Loucy (cell line): ENCODE data around the gene SERPINB1.

Experiments
- EZH2phosphoT487 ChIP-seq: fragments of 200-600 bp; IDR thresholded peaks from 2 replicates; pipeline ENCODE4 v1.6.1; 2018; ENCODE audit warnings: antibody characterized with exemption, mild to moderate bottlenecking, moderate library complexity, borderline replicate concordance
- TF ChIP-seq, protein P1 (sequence below): fragments of 200-600 bp; sonication (generic); conservative IDR thresholded peaks from 2 replicates; pipeline ENCODE4 v1.5.1; 2014; ENCODE audit warnings: mild to moderate bottlenecking, antibody characterized with exemption, low read length

DNA sequence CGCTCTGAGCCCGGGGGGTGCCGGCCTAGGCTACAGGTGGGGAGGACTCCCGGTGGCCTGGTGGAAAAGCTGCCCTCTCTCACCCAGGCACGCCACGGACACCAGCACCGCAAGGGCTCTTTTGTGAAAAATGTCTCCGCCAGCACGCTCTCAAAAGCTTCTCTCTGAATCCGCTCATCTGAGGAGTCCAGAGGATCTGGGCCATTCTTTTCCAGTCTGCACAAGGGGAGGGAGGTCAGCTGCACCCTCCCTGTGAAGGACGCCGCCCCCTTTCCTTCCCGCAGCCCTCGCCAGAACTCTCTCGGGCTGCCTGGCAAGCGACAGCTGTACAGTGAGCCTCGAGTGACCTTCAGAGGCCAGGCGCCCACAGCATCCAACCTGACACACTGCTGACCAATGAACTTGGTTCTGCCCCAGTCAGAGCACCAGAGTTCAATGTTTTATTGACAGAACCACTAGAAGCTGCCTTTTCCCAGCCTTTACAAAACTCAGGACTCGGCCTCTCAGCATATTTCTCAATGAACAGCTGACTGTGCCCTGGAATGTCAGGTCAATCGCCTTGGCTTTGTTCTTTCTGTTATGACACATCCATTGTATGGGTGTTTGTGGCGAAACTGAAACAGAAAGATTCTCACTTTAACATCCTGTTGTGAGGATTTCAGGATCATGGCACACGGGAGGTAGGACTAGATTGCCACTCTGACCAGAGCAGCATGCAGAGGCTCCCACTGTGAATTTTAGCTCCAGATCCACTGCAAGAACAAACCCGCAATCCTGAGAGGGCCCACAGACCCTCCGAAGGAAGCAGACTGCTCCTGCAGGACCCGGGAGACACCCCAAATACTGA, 34.8 kb upstream of the SERPINB1 start:
- TF ChIP-seq, protein P1, sequence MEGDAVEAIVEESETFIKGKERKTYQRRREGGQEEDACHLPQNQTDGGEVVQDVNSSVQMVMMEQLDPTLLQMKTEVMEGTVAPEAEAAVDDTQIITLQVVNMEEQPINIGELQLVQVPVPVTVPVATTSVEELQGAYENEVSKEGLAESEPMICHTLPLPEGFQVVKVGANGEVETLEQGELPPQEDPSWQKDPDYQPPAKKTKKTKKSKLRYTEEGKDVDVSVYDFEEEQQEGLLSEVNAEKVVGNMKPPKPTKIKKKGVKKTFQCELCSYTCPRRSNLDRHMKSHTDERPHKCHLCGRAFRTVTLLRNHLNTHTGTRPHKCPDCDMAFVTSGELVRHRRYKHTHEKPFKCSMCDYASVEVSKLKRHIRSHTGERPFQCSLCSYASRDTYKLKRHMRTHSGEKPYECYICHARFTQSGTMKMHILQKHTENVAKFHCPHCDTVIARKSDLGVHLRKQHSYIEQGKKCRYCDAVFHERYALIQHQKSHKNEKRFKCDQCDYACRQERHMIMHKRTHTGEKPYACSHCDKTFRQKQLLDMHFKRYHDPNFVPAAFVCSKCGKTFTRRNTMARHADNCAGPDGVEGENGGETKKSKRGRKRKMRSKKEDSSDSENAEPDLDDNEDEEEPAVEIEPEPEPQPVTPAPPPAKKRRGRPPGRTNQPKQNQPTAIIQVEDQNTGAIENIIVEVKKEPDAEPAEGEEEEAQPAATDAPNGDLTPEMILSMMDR, result no peak
- no peak for TF ChIP-seq EZH2phosphoT487
